T47D (cell line): ENCODE measurements around the gene OSBPL10.
A peak's percentile ranks its signal among the peaks of the same experiment; 100 is the strongest.

Experiments
- DNase-seq, 2 experiments: peaks; one replicate each; pipeline versions ENCODE4 v3.0.0 to v3.0.0-alpha.2; 2011 to 2012; ENCODE audit warnings: low read depth in 1 of 2, low spot score in 1 of 2
- JUND ChIP-seq: IDR thresholded peaks from 2 replicates; pipeline ENCODE4 v1.6.1; 2012; ENCODE audit warnings: low read depth
- in situ Hi-C: cut with HindIII; loops from 2 replicates; pipeline ENCODE4 v1.10.0; 2016; ENCODE audit warnings: low sequenced_read_pairs, low pct_unique_long_range_greater_than_20kb

Gene OSBPL10

GRCh38 chr3:31960793-31961431 is 20.1 kb downstream of the OSBPL10 start:
- in situ Hi-C loops = no loop called here
- TF ChIP-seq JUND = no peak
- DNase-seq = peak in 1 of 2 experiments; percentile 23

DNA sequence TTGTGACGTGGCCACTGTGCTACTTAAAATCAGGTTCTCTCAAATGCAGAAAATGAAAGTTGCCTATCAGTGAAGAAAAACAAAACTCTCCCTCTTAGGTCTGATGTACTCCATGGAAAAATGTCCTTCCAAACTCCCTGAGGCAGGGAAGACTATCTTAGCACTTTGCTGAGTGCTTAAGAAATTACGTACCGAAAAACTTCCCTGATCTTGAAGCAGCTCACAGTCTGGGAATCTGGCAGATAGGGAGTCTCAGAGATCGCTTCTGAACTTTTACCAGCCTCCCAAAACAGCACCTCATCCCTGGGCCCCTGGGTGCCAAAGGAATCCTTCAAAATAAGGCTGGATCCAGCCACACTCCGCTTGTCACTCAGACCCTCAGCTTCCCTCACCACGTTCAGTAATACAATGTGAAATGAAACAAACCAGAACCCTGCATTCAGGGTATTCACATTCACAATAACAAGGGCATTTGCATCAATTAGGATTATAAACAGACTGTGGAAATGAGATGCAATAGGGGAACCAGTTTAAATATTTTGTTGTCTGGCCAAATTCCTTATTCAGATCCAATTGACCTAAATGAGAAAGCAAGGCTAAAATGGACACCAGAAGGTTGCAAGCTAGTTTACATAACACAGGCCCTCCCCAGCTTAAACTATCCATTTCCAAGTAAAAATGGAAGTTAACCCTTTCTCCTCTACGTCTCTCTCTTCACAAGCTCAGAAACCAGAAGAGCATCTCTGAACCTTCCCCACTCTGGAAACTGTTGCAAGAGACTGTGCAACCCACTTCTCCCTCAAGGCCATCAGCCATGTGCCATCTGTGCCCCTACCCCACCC is 20.9 kb downstream of the OSBPL10 start:
- no peak for TF ChIP-seq JUND
- in situ Hi-C loops = no loop called here
- DNase-seq = no peak

DNA sequence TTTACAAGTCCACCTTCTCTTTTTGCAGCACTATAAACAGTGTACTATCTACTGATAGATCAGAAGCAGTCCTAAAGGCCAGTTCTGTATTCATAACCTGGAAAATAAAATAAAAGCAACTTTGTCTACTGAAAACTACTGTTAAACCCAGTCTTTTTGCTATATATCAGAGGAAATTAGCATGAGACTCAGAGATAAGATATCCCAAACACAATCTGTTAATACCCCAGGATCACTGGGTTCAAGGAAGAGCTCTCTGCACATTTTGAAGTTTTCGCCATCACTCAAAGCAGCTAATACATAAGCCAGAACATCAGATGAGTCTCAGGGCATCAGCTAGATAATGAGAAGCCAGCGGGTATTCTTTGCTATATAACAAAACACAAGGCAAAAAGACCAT is 21.8 kb downstream of the OSBPL10 start:
- DNase-seq = no peak
- no peak for TF ChIP-seq JUND
- in situ Hi-C loops = no loop called here

GRCh38 chr3:31958701-31959152 is 22.3 kb downstream of the OSBPL10 start:
- in situ Hi-C loops = no loop called here
- no peak for TF ChIP-seq JUND
- DNase-seq = peak in 1 of 2 experiments; percentile 22

GRCh38 chr3:31957106-31957505 is 24.0 kb downstream of the OSBPL10 start:
- DNase-seq = no peak
- in situ Hi-C loops = no loop called here
- TF ChIP-seq JUND = no peak

DNA sequence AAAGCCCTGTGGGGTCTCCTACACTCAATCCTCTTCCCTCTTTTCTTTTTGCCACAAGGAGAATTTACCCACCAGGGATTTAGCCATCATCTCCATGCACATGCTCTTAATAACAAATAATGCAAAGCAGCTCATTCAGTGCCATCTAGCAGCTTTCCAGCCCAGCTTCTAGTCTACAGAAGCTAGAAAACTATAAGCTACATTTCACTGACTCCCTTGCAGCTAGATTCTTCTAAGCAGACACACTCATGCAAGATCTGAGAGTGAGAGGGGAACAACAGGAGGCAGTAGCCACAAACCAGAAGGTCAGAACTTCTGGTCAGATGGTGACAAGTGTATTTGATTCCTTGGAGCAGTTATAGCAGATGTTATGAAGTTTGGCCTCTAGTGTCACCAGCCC is 25.5 kb downstream of the OSBPL10 start:
- in situ Hi-C loops = no loop called here
- no peak for DNase-seq
- TF ChIP-seq JUND = no peak

GRCh38 chr3:31953636-31954035 is 27.4 kb downstream of the OSBPL10 start:
- DNase-seq = no peak
- no peak for TF ChIP-seq JUND

GRCh38 chr3:31953091-31953490 is 28.0 kb downstream of the OSBPL10 start:
- no peak for TF ChIP-seq JUND
- in situ Hi-C loops = no loop called here
- no peak for DNase-seq

More at GRCh38 chr3:31953636-31954035, 27.4 kb downstream of the OSBPL10 start:
- in situ Hi-C loops = no loop called here

- DNase-seq = no peak
- no peak for TF ChIP-seq JUND
- in situ Hi-C loops = no loop called here
Measured at GRCh38 chr3:31952205-31952604, 28.9 kb downstream of the OSBPL10 start.

DNA sequence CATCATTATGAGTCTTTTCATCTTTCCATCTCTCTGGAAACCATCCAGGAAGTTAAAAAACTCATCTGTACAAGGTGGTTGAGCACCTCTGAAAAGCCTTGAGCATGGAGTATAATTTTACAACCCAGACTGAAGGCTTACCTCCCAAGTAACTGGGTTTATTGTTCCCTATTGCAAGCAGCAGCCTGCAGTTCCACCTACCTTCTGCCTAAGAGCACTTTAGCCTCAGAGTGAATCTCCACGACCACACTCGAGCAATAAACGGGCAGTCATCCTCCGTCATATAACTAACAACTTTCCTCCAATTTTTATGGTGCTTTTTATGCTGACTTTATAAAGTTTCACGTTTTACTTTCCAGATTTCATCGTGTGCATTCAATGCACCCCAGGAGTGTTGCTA is 32.8 kb downstream of the OSBPL10 start:
- DNase-seq = no peak
- TF ChIP-seq JUND = no peak
- in situ Hi-C loops = no loop called here

GRCh38 chr3:31947671-31948091 is 33.4 kb downstream of the OSBPL10 start:
- in situ Hi-C loops = no loop called here
- DNase-seq = peak in 1 of 2 experiments; percentile 71
- no peak for TF ChIP-seq JUND

DNA sequence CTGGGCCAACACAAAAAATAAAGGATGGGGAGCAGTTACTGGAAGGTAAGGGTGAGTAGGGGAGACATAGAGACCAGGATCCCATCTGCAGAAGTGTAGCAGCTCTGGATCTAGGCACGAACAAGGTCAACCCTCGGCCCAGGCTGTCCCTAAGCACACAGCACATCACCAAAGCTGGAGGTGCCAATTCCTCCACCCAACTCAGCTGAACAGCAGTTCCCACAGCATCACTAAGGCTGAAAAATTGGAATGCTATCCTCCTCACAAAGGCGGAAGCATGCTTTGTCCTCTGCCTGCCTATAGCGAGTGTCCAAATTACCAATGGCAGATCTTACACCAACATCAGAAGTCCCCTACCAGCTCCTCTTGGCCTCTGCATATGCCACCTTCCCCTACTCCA is 33.9 kb downstream of the OSBPL10 start:
- in situ Hi-C loops = no loop called here
- no peak for DNase-seq
- TF ChIP-seq JUND = no peak

GRCh38 chr3:31946484-31947081 is 34.5 kb downstream of the OSBPL10 start:
- in situ Hi-C loops = no loop called here
- no peak for TF ChIP-seq JUND
- no peak for DNase-seq
